B cell (primary cell): ENCODE results near the gene TMIE. TPM values are rescaled to one million over a fixed set of nuclear protein-coding genes. Genes with fewer than 3 reads are reported as not detected.

Experiments
- ATAC-seq: fragments of 200-7000 bp; cut with Tn5 transposase; one replicate; pipeline ENCODE4 v1.10.0; 2021; ENCODE audit warnings: low read depth, mild to moderate bottlenecking, moderate number of reproducible peaks, moderate library complexity
- CTCF ChIA-PET: fragments of 350-600 bp; sonication (Branson Sonifier 250); formaldehyde crosslinking; loops from one replicate; lab custom pipeline; 2021; ENCODE audit warnings: antibody characterized with exemption, inconsistent platforms; lab: Charles Lee
- POLR2A ChIA-PET: fragments of 350-600 bp; sonication (Branson Sonifier 250); formaldehyde crosslinking; loops from one replicate; lab custom pipeline; 2021; ENCODE audit warnings: antibody characterized with exemption; lab: Charles Lee
- DNase-seq: peaks from one replicate; pipeline ENCODE4 v3.0.0; 2013
- H2AFZ ChIP-seq: 2 replicates; pipeline ENCODE4 v1.6.1; 2012; ENCODE audit warnings: mild to moderate bottlenecking, low read depth, low read length; ENCODE audit not compliant: insufficient read depth, poor library complexity, severe bottlenecking
- H3K27ac ChIP-seq, 2 donors: 1 replicate in 1 of 2; 2 replicates in 1 of 2; pipeline ENCODE4 v1.5.1; 2012 to 2013; ENCODE audit warnings: low read length in 2 of 2, mild to moderate bottlenecking in 2 of 2, moderate library complexity in 1 of 2
- H3K27me3 ChIP-seq, 4 experiments: fragments of 200-600 bp in 1 of 4; sonication (generic) in 1 of 4; replicated peaks in 1 of 4; 1 replicate in 2 of 4; 2 replicates in 2 of 4; pipeline versions ENCODE4 v1.6.1 to v1.7.0; 2013 to 2016; ENCODE audit warnings: low read length in 3 of 4, mild to moderate bottlenecking in 2 of 4, mixed read lengths in 1 of 4, moderate library complexity in 1 of 4; ENCODE audit not compliant: insufficient read depth in 4 of 4, control insufficient read depth in 3 of 4; ENCODE audit errors: control extremely low read depth in 1 of 4
- H3K36me3 ChIP-seq, 2 experiments: replicated peaks in 1 of 2; 1 replicate in 1 of 2; 2 replicates in 1 of 2; pipeline versions ENCODE4 v1.6.1 to v1.7.1; 2013; ENCODE audit warnings: low read length in 1 of 2; ENCODE audit not compliant: insufficient read depth in 2 of 2, control insufficient read depth in 1 of 2; ENCODE audit errors: control extremely low read depth in 1 of 2, extremely low read depth in 1 of 2
- H3K4me1 ChIP-seq, 2 donors: fragments of 200-600 bp in 1 of 2; sonication (generic) in 1 of 2; 1 replicate in 1 of 2; 2 replicates in 1 of 2; pipeline versions ENCODE4 v1.5.1 to v1.6.1; 2013 to 2017; ENCODE audit warnings: low read length in 2 of 2; ENCODE audit not compliant: control insufficient read depth in 2 of 2, insufficient read depth in 2 of 2
- H3K4me2 ChIP-seq: replicated peaks from 2 replicates; pipeline ENCODE3; 2012; ENCODE audit warnings: mild to moderate bottlenecking, low read depth, low read length; ENCODE audit not compliant: poor library complexity, severe bottlenecking
- H3K4me3 ChIP-seq, 5 experiments: fragments of 200-600 bp in 1 of 5; sonication (generic) in 1 of 5; 1 replicate in 3 of 5; 2 replicates in 2 of 5; pipeline versions ENCODE4 v1.5.1 to v1.7.0; 2011 to 2016; ENCODE audit warnings: low read length in 4 of 5, mild to moderate bottlenecking in 4 of 5, low read depth in 2 of 5, control low read depth in 1 of 5, moderate library complexity in 1 of 5; ENCODE audit not compliant: insufficient read depth in 1 of 5; ENCODE audit errors: control extremely low read depth in 1 of 5, extremely low read depth in 1 of 5
- H3K79me2 ChIP-seq: fragments of 200-600 bp; sonication (generic); one replicate; pipeline ENCODE4 v1.6.0; 2016; ENCODE audit warnings: low read length; ENCODE audit not compliant: control insufficient read depth, insufficient read depth
- H3K9ac ChIP-seq: fragments of 200-600 bp; sonication (generic); 2 replicates; pipeline ENCODE4 v1.6.1; 2017; ENCODE audit warnings: mild to moderate bottlenecking, low read length, moderate library complexity
- H3K9me3 ChIP-seq, 3 donors: one replicate each; pipeline versions ENCODE4 v1.6.1 to v1.7.1; 2013; ENCODE audit warnings: low read length in 2 of 3; ENCODE audit not compliant: control insufficient read depth in 2 of 3, insufficient read depth in 1 of 3; ENCODE audit errors: control extremely low read depth in 1 of 3
- H4K20me1 ChIP-seq: 2 replicates; pipeline ENCODE4 v1.6.0; 2012; ENCODE audit warnings: mild to moderate bottlenecking, low read length; ENCODE audit not compliant: insufficient read depth, control insufficient read depth, poor library complexity, severe bottlenecking
- H3K27ac Mint-ChIP-seq: one replicate; pipeline ENCODE4 v1.8.0; 2021; ENCODE audit warnings: mixed read lengths
- H3K27me3 Mint-ChIP-seq: one replicate; pipeline ENCODE4 v1.8.0; 2021; ENCODE audit warnings: mixed read lengths
- H3K4me1 Mint-ChIP-seq: one replicate; pipeline ENCODE4 v1.8.0; 2021; ENCODE audit warnings: mixed read lengths
- H3K4me3 Mint-ChIP-seq: one replicate; pipeline ENCODE4 v1.8.0; 2021; ENCODE audit warnings: mixed read lengths
- H3K9me3 Mint-ChIP-seq: one replicate; pipeline ENCODE4 v1.8.0; 2022; ENCODE audit warnings: mixed read lengths; ENCODE audit not compliant: insufficient read depth
- CTCF ChIP-seq: fragments of 200-600 bp; IDR thresholded peaks from one replicate; pipeline ENCODE4 v1.8.0; 2022; ENCODE audit warnings: antibody characterized with exemption, mild to moderate bottlenecking
- EZH2 ChIP-seq: IDR thresholded peaks from 2 replicates; pipeline ENCODE4 v1.6.1; 2012; ENCODE audit warnings: borderline replicate concordance, low read depth, mild to moderate bottlenecking, moderate library complexity, low read length; ENCODE audit not compliant: insufficient read depth, poor library complexity, severe bottlenecking
- WGBS: methylation state at CpG from one replicate; pipeline ENCODE4 v1.1.5; 2013; ENCODE audit warnings: missing lambda C conversion rate; ENCODE audit not compliant: insufficient coverage; 5-methylcytosine and 5-hydroxymethylcytosine counted together
- intact Hi-C: fragments of 100-400 bp; cut with micrococcal nuclease; formaldehyde crosslinking; loops from one replicate; pipeline ENCODE4 v1.10.0; 2022
- polyA plus RNA-seq: library from polyadenylated mRNA; depleted of rRNA; stranded (reverse); fragments of >200 nt; gene quantifications from 2 replicates; pipeline ENCODE4 v1.2.3, GENCODE V29; 2012
- total RNA-seq, 2 donors: library from RNA; stranded (reverse); fragments of 120-200 nt in 1 of 2; gene quantifications; 1 replicate in 1 of 2; 2 replicates in 1 of 2; pipeline versions ENCODE4 v1.2.3 to v1.2.4, GENCODE V29; 2013 to 2022

The TMIE gene
- total and polyA plus RNA-seq, 2 donors (not counting 1 experiment from before 2014, with no cell fraction given): not detected

- H3K4me2 ChIP-seq: no peak overlapping the region
- no peak overlapping the region for H2AFZ ChIP-seq
- H3K36me3 ChIP-seq: no peaks in the 10 kb centered on the region
- H3K4me1 ChIP-seq: no peaks in the 10 kb centered on the region
- H4K20me1 ChIP-seq: no peaks in the 10 kb centered on the region
- Mint-ChIP-seq H3K4me3 (no peak overlapping the region), H3K27me3 (peaks cover 3% of the 10 kb centered on the region), H3K4me1 (no peaks in the 10 kb centered on the region), H3K27ac (no peak overlapping the region), H3K9me3 (no peaks in the 10 kb centered on the region)
- peaks cover 0 to 5% (median 0%) of the 10 kb centered on the region in 3 donors for H3K9me3 ChIP-seq
- WGBS: 97% methylated on average over 4 of the region's 5 CpGs
- no peaks in the 10 kb centered on the region for H3K27me3 ChIP-seq
- H3K4me3 ChIP-seq: no peak overlapping the region
- CTCF ChIA-PET: no interaction called here
- TF ChIP-seq EZH2: no peak
- intact Hi-C loops: no loop called here
- H3K27ac ChIP-seq: no peak overlapping the region
- H3K79me2 ChIP-seq: no peaks in the 10 kb centered on the region
- no peak overlapping the region for H3K9ac ChIP-seq
- no peak for ATAC-seq
- DNase-seq: no peak
- POLR2A ChIA-PET: no interaction called here
Observed at GRCh38 chr3:46679681-46680080, 21.5 kb upstream of the TMIE start.

GRCh38 chr3:46680298-46680826 is 20.8 kb upstream of the TMIE start:
- ATAC-seq (no peak), DNase-seq (no peak)
- Mint-ChIP-seq H3K9me3 (no peaks in the 10 kb centered on the region), H3K4me1 (no peaks in the 10 kb centered on the region), H3K4me3 (no peak overlapping the region), H3K27ac (no peak overlapping the region), H3K27me3 (peaks cover 3% of the 10 kb centered on the region)
- TF ChIP-seq EZH2 (no peak), CTCF (no peak)
- Histone ChIP-seq H3K9ac (no peak overlapping the region), H4K20me1 (no peaks in the 10 kb centered on the region), H3K9me3 (peaks cover 0 to 5% (median 0%) of the 10 kb centered on the region in 3 donors), H3K79me2 (no peaks in the 10 kb centered on the region), H3K27ac (no peak overlapping the region), H3K27me3 (no peaks in the 10 kb centered on the region), H3K4me1 (no peaks in the 10 kb centered on the region), H3K4me3 (no peak overlapping the region), H3K4me2 (no peak overlapping the region), H2AFZ (no peak overlapping the region), H3K36me3 (no peaks in the 10 kb centered on the region)
- 87% methylated on average over 5 of the region's 9 CpGs for WGBS
- ChIA-PET POLR2A (no interaction called here), CTCF (no interaction called here)
- intact Hi-C loops: no loop called here
